Smooth muscle cell (in vitro differentiated cells): ENCODE results near the gene MAGI2. TPM values are rescaled to one million over a fixed set of nuclear protein-coding genes. Genes with fewer than 3 reads are reported as not detected.

ENCODE experiments used
- DNase-seq: peaks from one replicate; lab custom pipeline; 2025; ENCODE audit not compliant: unreplicated experiment; lab: John Stamatoyannopoulos, UW
- H2AFZ ChIP-seq: fragments of 200-600 bp; sonication (generic); 2 replicates; pipeline ENCODE4 v1.6.0; 2016; ENCODE audit warnings: antibody characterized with exemption, low read depth, mild to moderate bottlenecking
- H3F3A ChIP-seq: fragments of 200-600 bp; sonication (generic); 2 replicates; pipeline ENCODE4 v1.6.0; 2017; ENCODE audit warnings: antibody characterized with exemption, low read depth
- H3K27ac ChIP-seq: fragments of 200-600 bp; sonication (generic); 2 replicates; pipeline ENCODE4 v1.5.1; 2016; ENCODE audit warnings: low read depth, mild to moderate bottlenecking
- H3K27me3 ChIP-seq: fragments of 200-600 bp; sonication (generic); 2 replicates; pipeline ENCODE4 v1.6.1; 2016; ENCODE audit warnings: low read depth, mild to moderate bottlenecking
- H3K36me3 ChIP-seq: fragments of 200-600 bp; sonication (generic); 2 replicates; pipeline ENCODE4 v1.5.1; 2016; ENCODE audit warnings: low read depth
- H3K4me1 ChIP-seq: fragments of 200-600 bp; sonication (generic); 2 replicates; pipeline ENCODE4 v1.5.1; 2016; ENCODE audit warnings: low read depth
- H3K4me2 ChIP-seq: fragments of 200-600 bp; sonication (generic); 2 replicates; pipeline ENCODE4 v1.6.0; 2016; ENCODE audit warnings: mild to moderate bottlenecking
- H3K4me3 ChIP-seq: fragments of 200-600 bp; sonication (generic); 2 replicates; pipeline ENCODE4 v1.5.1; 2016; ENCODE audit warnings: mild to moderate bottlenecking
- H3K79me2 ChIP-seq: fragments of 200-600 bp; sonication (generic); 2 replicates; pipeline ENCODE4 v1.6.0; 2016; ENCODE audit warnings: low read depth, mild to moderate bottlenecking
- H3K9ac ChIP-seq: fragments of 200-600 bp; sonication (generic); 2 replicates; pipeline ENCODE4 v1.6.0; 2016; ENCODE audit warnings: low read depth
- H3K9me3 ChIP-seq: fragments of 200-600 bp; sonication (generic); replicated peaks from 2 replicates; pipeline ENCODE4 v1.5.1; 2016; ENCODE audit warnings: low read depth
- H4K20me1 ChIP-seq: fragments of 200-600 bp; sonication (generic); 2 replicates; pipeline ENCODE4 v1.6.0; 2016; ENCODE audit warnings: low read depth
- WGBS: methylation state at CpG from one replicate; pipeline ENCODE4 v1.1.7; 2016; ENCODE audit warnings: low lambda C conversion rate; 5-methylcytosine and 5-hydroxymethylcytosine counted together
- polyA plus RNA-seq: library from polyadenylated mRNA; unstranded; fragments of >200 nt; fragmentation: Nextera tagmentation; extraction: Ambion mirVana; gene quantifications from 2 replicates; pipeline ENCODE4 v1.2.1, GENCODE V29; 2016
- total RNA-seq: library from RNA; depleted of rRNA; stranded (reverse); fragments of >200 nt; gene quantifications from 2 replicates; pipeline ENCODE4 v1.2.3, GENCODE V29; 2014
- TF ChIP-seq, protein P1 (sequence below): fragments of 200-600 bp; sonication (generic); IDR thresholded peaks from 2 replicates; pipeline ENCODE4 v1.5.1; 2017; ENCODE audit warnings: borderline replicate concordance, mild to moderate bottlenecking, antibody characterized with exemption; ENCODE audit not compliant: insufficient read depth, poor library complexity, severe bottlenecking

MAGI2 gene
- total and polyA plus RNA-seq, 2 experiments from 2014 or later, result 3.4 to 10.7 TPM

- no peaks in the 10 kb centered on the region for H3F3A ChIP-seq
- no peak overlapping the region for H3K9ac ChIP-seq
- no peaks in the 10 kb centered on the region for H3K79me2 ChIP-seq
- H4K20me1 ChIP-seq, result no peaks in the 10 kb centered on the region
- no peaks in the 10 kb centered on the region for H3K27me3 ChIP-seq
- no peaks in the 10 kb centered on the region for H3K9me3 ChIP-seq
- DNase-seq, result no peak
- no peak overlapping the region for H3K4me3 ChIP-seq
- H3K4me2 ChIP-seq, result no peak overlapping the region
- H3K4me1 ChIP-seq, result no peaks in the 10 kb centered on the region
- H2AFZ ChIP-seq, result no peak overlapping the region
- no peaks in the 10 kb centered on the region for H3K36me3 ChIP-seq
- TF ChIP-seq, protein P1, sequence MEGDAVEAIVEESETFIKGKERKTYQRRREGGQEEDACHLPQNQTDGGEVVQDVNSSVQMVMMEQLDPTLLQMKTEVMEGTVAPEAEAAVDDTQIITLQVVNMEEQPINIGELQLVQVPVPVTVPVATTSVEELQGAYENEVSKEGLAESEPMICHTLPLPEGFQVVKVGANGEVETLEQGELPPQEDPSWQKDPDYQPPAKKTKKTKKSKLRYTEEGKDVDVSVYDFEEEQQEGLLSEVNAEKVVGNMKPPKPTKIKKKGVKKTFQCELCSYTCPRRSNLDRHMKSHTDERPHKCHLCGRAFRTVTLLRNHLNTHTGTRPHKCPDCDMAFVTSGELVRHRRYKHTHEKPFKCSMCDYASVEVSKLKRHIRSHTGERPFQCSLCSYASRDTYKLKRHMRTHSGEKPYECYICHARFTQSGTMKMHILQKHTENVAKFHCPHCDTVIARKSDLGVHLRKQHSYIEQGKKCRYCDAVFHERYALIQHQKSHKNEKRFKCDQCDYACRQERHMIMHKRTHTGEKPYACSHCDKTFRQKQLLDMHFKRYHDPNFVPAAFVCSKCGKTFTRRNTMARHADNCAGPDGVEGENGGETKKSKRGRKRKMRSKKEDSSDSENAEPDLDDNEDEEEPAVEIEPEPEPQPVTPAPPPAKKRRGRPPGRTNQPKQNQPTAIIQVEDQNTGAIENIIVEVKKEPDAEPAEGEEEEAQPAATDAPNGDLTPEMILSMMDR, result no peak
- H3K27ac ChIP-seq, result no peak overlapping the region
Observed at GRCh38 chr7:79436378-79436777, 17.1 kb downstream of the MAGI2 start.

DNA sequence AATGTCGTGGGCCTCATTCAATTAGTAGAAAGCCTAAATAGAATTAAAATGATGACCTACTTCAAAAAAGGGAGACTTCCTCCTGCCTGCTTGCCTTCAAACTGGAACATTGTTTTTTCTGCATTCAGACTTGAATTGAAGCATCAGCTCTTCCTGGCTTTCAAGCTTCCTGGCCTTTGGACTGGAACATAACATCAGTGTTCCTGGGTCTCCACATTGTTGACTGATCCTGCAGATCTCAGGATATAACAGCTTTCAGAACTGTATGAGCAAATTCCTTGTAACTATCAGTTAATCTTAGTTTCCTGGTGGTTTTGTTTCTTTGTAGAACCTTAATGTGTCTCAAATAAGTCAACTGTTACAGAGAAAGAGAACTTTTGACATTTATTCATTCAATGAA lies 18.6 kb downstream of the MAGI2 start:
- H2AFZ ChIP-seq, result no peak overlapping the region
- no peaks in the 10 kb centered on the region for H3K36me3 ChIP-seq
- H3K9ac ChIP-seq, result no peak overlapping the region
- H3K9me3 ChIP-seq, result no peaks in the 10 kb centered on the region
- no peaks in the 10 kb centered on the region for H3K27me3 ChIP-seq
- H3F3A ChIP-seq, result no peaks in the 10 kb centered on the region
- H3K4me3 ChIP-seq, result no peak overlapping the region
- H3K4me2 ChIP-seq, result no peak overlapping the region
- TF ChIP-seq, protein P1, result no peak
- no peaks in the 10 kb centered on the region for H4K20me1 ChIP-seq
- 0% methylated on average over 1 of the region's 1 CpG for WGBS
- DNase-seq, result no peak
- H3K27ac ChIP-seq, result no peak overlapping the region
- H3K79me2 ChIP-seq, result no peaks in the 10 kb centered on the region
- H3K4me1 ChIP-seq, result no peaks in the 10 kb centered on the region

- H3K4me2 ChIP-seq, result peak overlapping the region; percentile 42
- peak overlapping the region; percentile 70 for H3K27ac ChIP-seq
- DNase-seq, result no peak
- H3K36me3 ChIP-seq, result no peaks in the 10 kb centered on the region
- H3F3A ChIP-seq, result no peaks in the 10 kb centered on the region
- no peaks in the 10 kb centered on the region for H3K4me1 ChIP-seq
- no peaks in the 10 kb centered on the region for H3K9me3 ChIP-seq
- no peak overlapping the region for H2AFZ ChIP-seq
- H3K4me3 ChIP-seq, result no peak overlapping the region
- no peaks in the 10 kb centered on the region for H3K27me3 ChIP-seq
- no peaks in the 10 kb centered on the region for H3K79me2 ChIP-seq
- no peaks in the 10 kb centered on the region for H4K20me1 ChIP-seq
- no peak overlapping the region for H3K9ac ChIP-seq
- 24% methylated on average over 1 of the region's 1 CpG for WGBS
- TF ChIP-seq, protein P1, result no peak
Observed at GRCh38 chr7:79434098-79434497, 19.4 kb downstream of the MAGI2 start.

DNA sequence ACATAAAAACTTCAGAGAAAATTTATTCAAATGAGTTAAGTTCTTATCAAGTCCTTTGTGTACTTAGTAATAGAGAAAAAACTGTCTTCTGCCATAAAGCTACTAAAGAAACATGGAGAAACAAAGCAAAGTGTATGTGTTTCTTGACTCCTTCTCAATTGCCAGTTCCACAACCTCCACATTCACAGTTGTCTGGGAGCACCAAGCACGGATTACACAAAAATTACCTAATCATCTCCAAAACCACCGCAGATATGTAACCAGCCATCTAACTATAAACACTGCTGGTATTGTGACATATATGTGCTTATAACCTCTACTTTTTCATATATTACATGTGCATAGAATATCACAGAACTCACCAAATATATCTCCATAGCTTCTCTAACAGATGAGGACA lies 23.1 kb downstream of the MAGI2 start:
- Histone ChIP-seq H3K36me3 (no peaks in the 10 kb centered on the region), H3K9me3 (no peaks in the 10 kb centered on the region), H3K4me1 (no peaks in the 10 kb centered on the region), H3K9ac (no peak overlapping the region), H2AFZ (no peak overlapping the region), H3K27ac (no peak overlapping the region), H3F3A (no peaks in the 10 kb centered on the region), H3K4me3 (no peak overlapping the region), H3K79me2 (no peaks in the 10 kb centered on the region), H4K20me1 (no peaks in the 10 kb centered on the region), H3K27me3 (peaks cover 12% of the 10 kb centered on the region), H3K4me2 (no peak overlapping the region)
- DNase-seq, result no peak
- WGBS, result 91% methylated on average over 2 of the region's 2 CpGs
- TF ChIP-seq, protein P1, result no peak
